HG03342 (cell line): ENCODE data around the gene CRAT.
A peak's percentile ranks its signal among the peaks of the same experiment; 100 is the strongest.

Experiments
- ATAC-seq: cut with Tn5 transposase; IDR thresholded peaks from one replicate; pipeline ENCODE4 v1.9.1; 2021; ENCODE audit warnings: mild to moderate bottlenecking, moderate library complexity; ENCODE audit not compliant: unreplicated experiment

CRAT gene

DNA sequence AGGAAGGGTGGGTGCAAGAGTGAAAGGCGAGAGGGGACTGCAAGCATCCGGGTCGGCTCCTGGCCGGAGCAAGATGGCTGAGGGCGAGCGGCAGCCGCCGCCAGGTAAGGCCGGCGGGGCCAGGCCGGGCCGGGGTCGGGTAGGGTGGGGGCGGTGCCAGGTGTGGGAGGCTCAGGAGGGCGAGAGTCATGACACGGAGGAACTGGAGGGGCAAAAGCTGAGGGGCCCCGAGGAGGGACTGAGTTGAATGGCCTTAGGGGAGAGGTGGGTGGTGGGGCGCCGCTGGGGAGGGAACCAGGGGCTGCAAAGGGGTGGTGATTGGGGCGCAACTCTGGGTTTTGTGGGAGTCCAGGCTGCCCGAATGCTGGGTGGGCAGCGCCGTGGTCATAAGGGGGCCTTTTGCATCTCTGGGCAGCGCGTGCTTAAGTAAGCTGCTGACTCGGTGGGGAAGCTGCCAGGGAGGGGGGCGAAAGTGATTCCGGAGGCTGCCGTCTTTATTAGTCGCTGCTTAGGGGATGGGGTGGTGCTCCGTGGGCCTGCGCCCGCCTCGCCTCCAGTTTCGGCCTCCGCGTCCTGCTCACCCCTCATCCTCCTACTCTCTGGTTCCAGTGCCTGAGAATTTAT, 1.0 kb upstream of the CRAT start:
- ATAC-seq: peak; percentile 24

DNA sequence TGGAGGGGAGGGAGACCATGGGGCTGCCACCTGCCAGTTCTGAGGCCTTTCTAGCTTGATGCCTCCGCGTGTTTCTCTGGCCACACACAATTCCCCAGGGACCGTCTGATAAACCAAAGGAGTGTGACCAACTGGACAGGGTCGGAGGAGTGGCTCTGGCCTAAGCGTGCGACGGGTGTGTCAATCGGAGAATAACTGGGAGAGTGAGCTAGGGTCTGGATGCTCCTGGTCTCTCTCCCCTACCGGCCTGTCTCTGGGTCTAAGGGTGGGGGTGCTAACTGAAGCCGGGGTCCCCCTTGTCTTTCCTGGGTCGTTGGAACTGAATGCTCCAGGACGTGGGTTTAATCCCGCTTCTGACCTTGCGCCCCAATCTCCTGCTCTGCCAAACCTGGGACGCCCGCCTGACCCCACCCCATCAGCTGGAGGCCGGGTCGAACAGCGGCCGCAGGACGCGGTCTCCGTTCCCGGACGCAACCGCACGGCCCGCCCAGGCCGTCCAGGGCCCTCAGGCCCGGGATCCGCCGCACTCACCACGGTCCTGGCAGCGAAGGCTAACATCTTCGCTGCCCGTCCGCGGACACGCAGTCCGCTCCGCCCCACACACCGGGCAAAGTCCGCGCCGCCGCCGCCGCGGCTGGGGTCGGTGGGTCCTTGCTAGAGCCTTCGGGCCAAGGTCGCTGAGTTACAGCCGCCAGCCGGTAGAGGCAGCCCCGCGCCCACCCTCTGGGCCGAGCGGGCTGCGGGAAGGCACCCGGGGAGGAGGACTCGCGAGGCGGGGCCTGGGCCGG, 447 bp downstream of the CRAT start:
- peak; percentile 12 for ATAC-seq

DNA sequence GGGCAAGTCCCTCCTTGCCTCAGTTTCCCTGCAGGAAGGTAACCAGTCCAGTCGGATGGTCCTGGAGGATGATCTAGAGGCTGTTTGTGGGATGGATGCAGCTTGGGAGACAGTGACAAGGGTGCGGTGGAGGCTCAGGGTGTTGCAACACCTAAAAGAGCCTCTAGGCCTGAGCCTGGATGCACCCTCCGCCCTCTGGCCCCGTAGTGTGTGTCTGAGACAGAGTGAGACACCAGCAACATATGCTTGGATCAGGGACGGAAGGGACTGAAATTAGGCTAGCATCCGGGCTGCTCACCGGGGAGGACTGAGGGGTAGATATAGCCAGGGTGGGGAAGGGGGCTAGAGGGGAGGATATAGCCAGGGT, 1.1 kb downstream of the CRAT start:
- no peak for ATAC-seq

DNA sequence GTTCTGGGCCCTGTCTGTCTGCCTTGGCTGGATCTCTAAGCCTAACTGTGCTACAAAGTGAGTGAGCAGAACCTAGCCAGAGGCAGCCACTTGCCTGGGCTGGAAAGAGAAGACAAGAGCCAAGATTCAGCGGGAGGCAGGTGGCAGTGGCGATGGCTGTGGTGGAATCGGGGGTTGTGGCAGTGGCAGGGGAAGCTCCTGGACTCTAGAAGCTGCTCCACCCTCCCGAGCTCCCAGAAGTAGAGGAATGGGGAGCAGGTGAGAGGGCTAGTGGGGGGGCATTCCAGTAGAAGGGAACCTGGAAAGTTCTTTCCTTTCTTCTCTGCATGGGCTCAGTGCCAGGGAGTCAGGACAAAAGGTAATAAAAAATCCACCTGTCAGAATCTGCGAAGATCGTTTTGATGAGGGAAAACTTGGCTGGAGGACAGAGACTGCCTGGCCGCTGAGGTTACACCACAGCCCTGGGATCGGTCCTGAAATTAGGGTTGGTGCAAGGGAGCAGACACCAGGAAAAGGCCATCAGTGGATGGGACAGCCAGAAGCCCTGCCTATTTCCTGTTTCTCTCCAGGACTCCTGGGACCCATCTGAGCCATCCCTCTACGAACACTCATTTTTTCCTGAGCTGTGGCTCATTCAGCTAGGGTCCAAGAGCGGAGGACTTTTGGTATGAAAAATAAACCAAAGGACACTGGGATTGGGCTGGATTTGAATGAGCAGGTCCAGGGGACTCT, 1.6 kb downstream of the CRAT start:
- no peak for ATAC-seq

DNA sequence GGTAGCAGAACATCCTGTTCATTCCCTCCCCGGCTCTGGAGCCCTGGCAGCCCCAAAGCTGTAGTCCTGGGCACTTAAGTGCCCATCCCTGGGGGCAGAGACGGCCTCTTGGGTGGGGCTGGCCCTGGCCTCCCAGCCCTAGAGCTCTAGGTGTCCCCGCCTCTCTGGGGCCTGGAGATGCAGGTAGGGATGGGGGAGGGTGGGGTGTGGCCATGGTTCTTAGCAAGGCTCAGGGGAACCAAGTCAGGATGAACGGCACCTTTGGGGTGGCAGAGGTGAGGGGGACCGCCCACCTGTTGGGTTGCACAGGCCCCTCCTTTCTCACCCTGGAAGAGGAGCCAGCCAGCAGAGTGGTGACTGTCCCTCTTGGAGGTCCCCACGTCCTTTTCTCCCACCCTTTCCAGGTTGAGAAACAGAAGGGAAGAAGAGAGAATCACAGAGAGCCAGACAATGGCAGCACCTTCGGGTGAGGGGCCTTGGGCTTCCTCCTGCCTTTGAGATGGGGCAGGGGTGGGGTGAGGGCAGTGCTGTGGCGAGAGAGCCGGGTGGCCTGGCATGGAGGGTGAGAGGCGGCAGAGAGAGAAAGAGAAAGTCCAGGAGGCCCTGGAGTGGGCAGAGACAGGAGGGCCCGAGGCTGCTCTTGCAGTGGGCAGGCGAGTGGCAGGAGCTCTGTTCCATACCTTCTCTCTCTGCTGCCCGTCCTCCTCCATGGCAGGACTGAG, 2.3 kb downstream of the CRAT start:
- ATAC-seq: no peak

DNA sequence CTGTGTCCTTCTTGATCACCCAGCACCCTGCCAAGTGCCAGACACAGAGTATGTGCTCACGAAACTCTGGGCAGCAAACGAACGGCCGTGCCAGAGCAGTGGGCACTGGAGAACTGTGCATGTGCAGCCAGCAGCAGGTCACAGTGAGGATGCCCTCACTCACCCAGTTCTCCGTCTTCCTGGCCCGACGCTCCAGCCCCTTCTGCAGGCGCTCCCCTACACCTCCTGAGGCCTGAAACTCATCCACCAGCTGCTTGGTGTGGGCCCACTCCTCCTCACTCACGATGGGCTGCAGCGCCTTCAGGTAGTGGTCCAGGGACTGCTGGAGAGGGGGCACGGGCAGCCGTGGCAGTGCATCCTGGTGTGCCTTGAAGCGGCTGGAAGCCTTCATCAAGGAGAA, 2.9 kb downstream of the CRAT start:
- ATAC-seq: no peak

DNA sequence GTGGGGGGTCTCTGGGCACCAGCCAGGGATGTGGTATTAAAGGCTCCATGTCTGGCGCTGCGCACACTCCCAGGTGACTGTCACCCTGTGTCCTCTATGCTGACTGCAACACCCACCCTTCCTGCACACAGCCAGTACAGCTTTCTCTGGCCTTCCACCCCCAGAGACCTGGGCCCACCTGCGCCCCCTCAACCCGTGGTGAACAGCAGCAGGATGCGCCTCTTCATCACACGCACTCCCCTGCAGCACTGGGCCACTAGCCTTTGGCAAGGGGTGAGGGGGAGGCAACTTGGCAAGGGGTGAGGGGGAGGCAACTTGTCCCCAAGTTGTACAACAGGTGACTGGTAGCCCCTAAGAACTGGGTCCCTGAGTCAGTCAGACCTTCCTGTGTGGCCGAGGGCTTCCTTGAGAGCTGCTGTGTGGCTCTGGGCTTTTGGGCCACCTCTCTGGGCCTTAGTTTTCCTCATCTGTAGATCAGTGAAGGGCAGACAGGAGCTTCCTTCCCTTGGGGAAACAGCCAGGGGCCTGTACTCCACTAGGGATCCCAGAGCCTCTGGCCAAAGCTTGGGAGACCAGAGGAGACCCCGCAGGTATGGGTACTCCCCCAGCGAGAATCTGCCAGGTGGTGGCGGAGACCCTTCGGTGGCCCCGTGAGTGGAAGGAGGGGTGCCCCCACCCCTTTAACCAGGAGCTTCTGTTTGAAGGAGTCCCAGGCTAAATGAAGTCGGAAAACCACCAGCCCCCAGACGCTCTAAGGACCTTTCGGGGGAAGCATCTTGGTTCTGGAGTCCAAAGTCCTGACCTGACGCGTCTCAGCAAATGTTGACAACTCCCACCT, 4.5 kb downstream of the CRAT start:
- ATAC-seq: no peak

DNA sequence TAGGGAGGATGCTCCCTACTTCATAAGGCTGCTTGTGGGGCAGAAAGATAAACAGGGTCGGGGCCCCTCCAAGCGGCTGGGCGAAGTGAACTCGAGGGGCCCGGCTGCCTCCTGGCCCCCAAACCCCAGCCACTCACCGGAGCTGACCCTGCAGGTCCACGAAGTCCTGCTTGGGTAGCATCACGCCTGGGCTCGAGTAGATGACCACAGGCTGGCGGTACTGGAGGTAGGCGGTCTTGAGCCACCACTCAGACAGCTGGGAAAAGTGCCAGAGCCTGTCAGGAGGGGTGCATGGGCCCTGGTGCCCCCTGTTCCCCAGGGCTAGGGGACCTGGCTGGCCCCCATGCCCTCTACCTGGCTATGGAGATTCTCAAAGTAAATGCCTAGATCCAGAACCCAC, 6.5 kb downstream of the CRAT start:
- ATAC-seq: no peak

DNA sequence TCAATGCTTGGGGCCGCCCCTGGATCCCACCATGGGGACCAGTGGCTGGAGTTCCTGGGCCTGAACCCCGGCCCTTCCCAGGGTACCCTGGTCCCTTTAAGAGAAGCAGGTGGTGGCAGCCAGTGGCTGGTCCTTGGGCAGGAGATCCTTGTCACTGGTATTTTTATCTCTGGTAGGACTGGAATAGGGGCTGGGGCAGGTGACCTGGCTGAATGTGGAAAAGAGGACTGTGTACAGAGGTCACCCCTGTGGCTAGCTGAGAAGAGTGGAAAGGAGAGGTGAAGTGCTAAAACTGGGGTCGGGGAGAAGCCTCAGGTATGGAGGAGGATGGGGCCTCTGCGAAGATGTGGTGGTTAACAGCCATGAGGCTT, 7.0 kb downstream of the CRAT start:
- ATAC-seq: no peak

DNA sequence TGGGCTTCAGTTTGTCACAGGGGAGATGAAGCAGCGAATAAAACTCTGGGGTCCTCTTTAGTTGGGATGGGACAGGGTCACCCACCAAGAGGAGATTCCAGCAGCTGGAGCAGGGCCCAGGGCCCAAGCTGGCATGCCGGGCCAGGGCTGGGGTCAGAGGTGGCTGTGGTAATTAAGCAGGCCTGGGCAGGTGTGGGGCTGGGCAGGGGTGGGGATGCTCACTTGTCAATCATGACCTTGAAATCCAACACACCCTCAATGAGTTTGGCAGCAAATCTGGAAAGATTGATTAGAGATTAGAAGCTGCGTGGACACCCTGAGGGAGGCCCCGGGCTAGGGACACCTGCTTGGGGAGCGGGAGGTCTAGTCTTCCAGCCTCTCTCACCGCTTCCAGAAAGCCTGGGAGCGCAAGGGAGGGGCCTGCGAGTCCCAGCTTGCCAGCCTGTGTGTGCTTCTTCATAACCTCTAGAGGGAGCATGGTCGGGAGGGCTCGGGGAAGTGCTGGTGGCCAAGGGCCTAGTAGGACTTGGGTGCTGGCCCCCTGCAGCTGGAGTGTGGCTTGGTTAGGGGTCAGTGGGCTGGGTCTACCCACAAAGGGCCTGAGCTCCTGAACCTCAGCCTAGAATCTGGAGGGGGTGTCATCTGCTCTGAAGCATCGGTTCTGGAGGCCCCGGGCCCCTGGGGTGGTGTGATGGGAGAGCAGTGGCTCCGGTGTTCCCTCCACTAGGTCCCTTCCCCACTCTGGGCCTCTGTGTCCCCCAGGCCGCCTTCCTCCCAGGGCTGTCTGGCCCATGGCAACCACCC, 7.6 kb downstream of the CRAT start:
- ATAC-seq: no peak

DNA sequence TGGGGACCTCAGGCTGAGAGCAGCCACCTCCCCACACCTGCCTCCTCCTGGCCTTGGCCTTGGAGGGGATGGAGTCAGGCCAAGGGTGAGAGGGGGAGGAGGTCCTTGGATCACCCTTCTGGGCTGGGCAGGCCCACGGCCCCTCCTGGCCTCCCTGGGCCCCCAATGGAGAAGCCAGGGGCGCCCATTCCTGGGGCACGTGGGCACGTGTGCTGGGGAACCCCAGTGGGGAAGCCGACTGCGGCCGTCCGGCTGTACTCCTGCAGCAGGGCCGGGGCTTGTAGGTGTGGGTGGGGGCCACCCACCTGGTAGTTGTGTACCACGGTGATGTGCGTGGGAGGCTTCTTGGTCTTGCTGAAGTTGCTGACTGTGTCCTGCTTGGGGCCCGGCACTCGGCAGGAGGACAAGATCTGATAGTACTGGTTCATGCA, 8.5 kb downstream of the CRAT start:
- no peak for ATAC-seq

DNA sequence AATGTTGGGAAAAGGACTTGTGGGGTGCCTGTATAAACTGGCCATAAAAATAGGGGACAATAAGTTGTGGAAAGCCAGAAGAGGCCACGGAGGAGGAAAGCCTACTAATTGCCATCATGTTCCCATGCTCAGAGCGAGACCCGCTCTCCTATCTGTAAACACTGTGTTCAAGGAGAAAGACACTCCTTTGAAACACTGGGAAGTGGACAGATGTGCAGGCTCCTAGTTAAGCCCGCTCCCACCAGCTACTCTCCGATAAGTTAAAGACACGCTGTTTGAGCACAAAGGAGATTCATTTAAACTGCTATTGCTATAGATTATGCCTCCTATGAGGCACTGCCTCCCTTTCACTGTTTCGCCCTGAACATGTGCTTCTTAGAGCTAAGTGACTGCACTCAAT, 9.3 kb downstream of the CRAT start:
- no peak for ATAC-seq

DNA sequence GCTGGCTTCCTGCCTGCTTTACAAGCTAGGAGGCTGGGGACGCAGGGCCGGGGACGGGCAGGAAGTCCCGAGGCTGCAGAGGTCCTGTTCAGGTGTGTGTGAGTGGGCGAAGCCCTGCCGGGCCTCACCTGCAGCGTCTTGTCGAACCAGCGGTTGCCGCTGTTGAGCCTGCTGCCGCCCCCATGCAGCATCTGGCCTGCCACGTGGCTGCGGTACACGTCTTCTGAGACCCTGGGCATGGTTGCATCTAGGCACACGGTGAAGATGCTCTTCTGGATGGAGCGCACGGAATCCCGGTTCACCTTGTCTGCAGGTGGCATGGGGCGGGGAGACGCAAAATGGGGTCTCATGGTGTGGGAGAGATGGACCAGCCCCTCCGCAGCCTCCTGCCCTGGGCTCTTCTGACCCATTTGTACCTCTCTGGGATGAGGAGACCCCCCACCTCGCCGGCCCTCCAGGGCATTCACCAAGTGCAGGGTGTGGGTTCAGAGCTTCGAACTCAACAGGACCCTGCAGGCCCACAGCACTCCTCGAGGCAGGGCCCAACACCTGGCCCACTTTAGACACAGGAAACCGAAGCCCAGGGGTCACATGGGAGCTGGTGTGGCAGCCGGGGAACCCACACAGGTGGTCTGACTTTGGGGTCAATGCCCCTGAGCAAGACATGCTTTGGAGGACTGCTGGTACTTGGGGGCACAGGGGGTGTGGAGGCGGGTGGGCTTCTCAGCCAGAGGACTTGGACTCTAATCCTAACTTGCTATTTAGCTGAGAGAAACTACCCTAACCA, 10.0 kb downstream of the CRAT start:
- ATAC-seq: no peak

DNA sequence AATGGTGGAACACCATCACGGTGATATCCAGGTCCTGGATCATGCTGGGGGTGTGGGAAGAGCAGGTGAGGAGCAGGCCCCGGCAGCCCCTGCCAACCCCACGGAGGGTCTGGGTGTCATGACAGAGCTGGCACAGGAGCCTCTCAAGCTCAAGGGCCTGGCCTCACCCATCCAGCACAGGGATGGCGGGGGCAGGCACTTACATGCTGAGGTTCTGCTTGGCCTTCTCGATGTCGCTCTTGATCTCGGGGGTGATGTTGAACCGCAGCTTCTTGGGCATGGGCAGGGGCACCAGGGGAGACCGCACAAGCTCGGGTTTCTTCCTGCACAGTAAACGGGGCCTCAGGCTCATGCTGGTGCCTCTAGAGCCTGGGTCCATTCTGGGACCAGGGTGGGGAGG, 12.3 kb downstream of the CRAT start:
- ATAC-seq: no peak

DNA sequence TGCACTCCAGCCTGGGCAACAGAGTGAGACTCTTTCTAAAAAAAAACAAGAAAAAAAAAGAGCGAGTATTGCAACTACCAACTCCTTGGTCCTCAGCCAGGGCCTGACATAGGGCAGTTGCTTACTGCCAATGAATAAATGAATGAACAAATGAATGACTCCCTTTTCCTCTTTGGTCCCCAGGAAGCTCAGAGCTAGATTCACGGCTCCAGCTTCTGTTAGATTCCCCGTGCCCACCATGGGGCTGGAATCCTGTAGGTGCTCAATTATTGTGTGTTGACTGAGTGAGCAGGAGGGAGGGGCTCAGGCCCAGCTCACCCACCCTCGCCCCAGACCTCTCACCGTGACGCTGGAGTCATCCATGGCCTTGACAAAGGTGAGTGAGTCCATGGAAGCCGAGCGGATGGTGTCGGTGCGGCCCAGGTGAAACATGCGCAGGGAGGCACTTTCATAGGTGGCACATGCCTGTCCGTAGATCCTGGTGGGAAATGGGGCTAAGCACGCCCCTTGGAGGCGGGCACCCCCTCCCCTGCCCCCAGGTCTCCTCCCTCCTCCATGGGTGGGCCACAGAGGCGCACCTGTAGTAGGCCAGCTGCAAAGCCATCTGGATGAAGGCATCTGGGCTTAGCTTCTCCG, 12.8 kb downstream of the CRAT start:
- no peak for ATAC-seq

DNA sequence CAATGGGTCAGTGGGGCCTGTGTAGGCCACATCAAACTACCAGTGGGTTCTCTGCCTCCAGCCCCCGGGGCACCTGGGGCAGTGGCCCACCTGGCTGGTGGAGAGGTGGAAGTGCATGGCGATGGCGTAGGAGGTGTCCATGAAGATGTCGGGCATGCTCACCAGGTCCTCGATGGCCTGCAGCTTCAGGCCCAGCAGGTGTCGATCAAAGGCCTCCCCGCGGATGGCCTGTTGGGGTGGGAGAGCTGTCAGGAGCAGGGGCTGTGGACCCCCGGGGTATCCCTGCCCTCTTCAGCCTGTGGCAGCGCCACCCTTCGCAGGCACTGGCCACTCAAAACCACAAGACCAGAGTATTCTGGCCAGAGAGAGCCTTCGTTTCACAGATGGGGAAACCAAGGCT, 14.7 kb downstream of the CRAT start:
- ATAC-seq: no peak

DNA sequence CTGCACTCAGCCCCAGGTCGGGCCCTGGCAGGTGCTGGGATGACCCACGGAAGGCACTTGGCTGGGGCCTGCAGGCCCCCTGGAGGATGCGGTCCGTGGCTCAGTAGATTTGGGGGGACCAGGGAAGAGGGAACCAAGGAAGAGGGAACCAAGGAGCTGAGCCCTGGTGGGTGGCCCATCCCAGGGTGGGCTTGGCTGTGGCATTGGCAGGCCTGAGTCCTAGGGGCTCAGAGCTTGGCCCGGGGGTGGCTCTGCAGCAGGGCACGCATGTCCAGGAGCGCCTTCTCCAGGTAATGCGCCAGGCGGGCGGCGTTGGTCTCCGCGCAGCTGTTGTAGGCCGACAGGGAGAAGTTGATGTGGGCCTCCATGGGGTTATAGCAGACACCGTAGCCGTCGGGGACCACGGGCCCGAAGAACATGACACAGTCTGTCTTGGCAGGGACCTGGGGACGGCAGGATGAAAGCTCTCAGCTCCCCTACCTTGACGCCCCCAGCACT, 15.4 kb downstream of the CRAT start:
- ATAC-seq: no peak

DNA sequence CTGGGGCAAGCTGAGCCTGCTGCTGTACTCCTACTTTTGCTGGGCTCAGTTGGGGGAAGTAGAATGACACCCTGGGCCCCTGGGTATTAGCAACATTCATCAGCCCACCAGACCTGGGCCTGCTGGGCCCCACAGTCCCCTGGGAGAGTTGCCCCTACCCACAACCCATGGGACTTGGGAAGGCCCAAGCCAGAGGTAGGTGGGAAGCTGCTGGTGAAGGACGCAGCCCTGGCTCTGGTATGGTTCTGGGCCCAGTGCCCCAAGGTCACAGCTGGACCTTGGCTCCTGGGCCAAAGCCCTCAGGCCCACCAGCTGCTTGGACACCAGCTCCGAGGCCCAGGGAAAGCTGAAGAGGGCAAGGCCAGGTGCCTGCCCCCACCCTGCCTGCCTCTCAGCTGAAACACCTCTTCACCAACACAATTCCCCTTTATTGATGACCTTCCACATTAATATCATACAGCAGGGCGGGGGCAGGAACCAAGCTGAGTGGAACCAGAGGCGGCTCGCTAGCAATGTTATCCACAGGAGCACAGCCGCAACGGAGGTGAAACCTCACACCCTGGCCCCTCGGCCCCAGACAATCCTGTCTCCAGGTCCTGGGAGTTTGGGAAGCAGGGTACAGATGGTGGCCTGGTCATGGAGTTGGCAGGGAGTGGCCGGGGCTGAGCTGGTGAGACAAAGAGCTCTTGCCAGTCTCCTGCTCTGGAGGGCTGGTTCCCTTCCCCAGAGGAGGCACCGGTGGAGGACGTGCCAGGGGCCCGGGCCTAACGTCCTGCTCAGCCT, 16.0 kb downstream of the CRAT start:
- ATAC-seq: no peak
